ENCODE data around the gene SPINT1. TPM values are rescaled to one million over a fixed set of nuclear protein-coding genes. Genes with fewer than 3 reads are reported as not detected.

SPINT1 gene
- total and polyA plus RNA-seq, 2 of the 13 experiments (the other 11 are each of a cell fraction or from before 2014, with no cell fraction given) = 0.49 to 2.5 TPM

DNA sequence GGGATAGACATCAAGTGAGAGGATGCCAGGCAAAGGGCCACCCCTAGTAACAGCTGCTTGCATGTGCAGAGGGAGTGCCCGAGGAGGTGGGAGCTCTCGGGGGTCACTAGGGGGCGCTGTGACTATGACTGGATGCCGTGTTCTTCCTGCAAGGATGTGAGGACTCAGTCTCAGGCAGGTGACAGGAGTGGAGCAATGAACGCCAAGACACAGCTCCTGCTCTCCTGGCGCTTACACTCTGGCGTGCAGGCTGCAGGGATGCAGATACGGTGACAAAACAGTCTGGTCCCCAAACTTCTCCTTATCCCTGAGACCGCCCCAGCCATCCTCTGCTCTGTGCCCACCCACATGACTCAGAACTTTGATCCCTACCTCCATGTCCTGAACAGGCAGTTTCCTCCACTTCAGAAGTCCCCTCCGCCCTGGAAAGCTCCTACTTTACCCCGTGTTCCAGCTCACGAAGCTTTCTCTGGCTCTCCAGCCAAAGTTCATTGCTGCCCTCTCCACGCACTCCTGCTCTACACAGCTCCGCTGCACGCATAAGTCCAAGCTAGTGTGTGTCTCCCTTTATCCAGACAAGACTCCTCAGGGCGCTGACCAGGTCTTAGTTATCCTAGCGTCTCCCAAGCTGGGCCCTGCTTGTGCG, 15.5 kb downstream of the SPINT1 start (continued):
- no peak for TF ChIP-seq ZNF451 (CRISPR knock-in tag; IDR thresholded peaks at IDR 0.05)
- TF ChIP-seq CEBPG (CRISPR knock-in tag; IDR thresholded peaks at IDR 0.05) = peak; percentile 8; the same call in 1 of the 2 replicates
- no peak for TF ChIP-seq MXI1 (IDR thresholded peaks at IDR 0.05; ENCODE audit: borderline replicate concordance, low read depth, low read length)
- TF ChIP-seq, protein P1, sequence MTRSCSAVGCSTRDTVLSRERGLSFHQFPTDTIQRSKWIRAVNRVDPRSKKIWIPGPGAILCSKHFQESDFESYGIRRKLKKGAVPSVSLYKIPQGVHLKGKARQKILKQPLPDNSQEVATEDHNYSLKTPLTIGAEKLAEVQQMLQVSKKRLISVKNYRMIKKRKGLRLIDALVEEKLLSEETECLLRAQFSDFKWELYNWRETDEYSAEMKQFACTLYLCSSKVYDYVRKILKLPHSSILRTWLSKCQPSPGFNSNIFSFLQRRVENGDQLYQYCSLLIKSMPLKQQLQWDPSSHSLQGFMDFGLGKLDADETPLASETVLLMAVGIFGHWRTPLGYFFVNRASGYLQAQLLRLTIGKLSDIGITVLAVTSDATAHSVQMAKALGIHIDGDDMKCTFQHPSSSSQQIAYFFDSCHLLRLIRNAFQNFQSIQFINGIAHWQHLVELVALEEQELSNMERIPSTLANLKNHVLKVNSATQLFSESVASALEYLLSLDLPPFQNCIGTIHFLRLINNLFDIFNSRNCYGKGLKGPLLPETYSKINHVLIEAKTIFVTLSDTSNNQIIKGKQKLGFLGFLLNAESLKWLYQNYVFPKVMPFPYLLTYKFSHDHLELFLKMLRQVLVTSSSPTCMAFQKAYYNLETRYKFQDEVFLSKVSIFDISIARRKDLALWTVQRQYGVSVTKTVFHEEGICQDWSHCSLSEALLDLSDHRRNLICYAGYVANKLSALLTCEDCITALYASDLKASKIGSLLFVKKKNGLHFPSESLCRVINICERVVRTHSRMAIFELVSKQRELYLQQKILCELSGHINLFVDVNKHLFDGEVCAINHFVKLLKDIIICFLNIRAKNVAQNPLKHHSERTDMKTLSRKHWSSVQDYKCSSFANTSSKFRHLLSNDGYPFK (CRISPR knock-in tag; IDR thresholded peaks at IDR 0.05; ENCODE audit: borderline replicate concordance) = no peak
- TF ChIP-seq ZFP37 (CRISPR knock-in tag; IDR thresholded peaks at IDR 0.05; ENCODE audit: borderline replicate concordance) = no peak
- TF ChIP-seq ZNF33A (CRISPR knock-in tag; IDR thresholded peaks at IDR 0.05; ENCODE audit: borderline replicate concordance) = no peak
- TF ChIP-seq, protein P2, sequence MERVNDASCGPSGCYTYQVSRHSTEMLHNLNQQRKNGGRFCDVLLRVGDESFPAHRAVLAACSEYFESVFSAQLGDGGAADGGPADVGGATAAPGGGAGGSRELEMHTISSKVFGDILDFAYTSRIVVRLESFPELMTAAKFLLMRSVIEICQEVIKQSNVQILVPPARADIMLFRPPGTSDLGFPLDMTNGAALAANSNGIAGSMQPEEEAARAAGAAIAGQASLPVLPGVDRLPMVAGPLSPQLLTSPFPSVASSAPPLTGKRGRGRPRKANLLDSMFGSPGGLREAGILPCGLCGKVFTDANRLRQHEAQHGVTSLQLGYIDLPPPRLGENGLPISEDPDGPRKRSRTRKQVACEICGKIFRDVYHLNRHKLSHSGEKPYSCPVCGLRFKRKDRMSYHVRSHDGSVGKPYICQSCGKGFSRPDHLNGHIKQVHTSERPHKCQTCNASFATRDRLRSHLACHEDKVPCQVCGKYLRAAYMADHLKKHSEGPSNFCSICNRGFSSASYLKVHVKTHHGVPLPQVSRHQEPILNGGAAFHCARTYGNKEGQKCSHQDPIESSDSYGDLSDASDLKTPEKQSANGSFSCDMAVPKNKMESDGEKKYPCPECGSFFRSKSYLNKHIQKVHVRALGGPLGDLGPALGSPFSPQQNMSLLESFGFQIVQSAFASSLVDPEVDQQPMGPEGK (CRISPR knock-in tag; IDR thresholded peaks at IDR 0.05) = 0 out of 2 replicates have a peak, but pooled peaks have one; percentile 28
- TF ChIP-seq ZBTB8A (CRISPR knock-in tag; IDR thresholded peaks at IDR 0.05; ENCODE audit: borderline replicate concordance, low read depth) = no peak
- no peak for TF ChIP-seq GTF3A (CRISPR knock-in tag; conservative IDR thresholded peaks at IDR 0.05)
- no peak for TF ChIP-seq ATF1 (CRISPR knock-in tag; IDR thresholded peaks at IDR 0.05)
- no peak for TF ChIP-seq ZNF619 (CRISPR knock-in tag; IDR thresholded peaks at IDR 0.05)
- TF ChIP-seq, protein P3, sequence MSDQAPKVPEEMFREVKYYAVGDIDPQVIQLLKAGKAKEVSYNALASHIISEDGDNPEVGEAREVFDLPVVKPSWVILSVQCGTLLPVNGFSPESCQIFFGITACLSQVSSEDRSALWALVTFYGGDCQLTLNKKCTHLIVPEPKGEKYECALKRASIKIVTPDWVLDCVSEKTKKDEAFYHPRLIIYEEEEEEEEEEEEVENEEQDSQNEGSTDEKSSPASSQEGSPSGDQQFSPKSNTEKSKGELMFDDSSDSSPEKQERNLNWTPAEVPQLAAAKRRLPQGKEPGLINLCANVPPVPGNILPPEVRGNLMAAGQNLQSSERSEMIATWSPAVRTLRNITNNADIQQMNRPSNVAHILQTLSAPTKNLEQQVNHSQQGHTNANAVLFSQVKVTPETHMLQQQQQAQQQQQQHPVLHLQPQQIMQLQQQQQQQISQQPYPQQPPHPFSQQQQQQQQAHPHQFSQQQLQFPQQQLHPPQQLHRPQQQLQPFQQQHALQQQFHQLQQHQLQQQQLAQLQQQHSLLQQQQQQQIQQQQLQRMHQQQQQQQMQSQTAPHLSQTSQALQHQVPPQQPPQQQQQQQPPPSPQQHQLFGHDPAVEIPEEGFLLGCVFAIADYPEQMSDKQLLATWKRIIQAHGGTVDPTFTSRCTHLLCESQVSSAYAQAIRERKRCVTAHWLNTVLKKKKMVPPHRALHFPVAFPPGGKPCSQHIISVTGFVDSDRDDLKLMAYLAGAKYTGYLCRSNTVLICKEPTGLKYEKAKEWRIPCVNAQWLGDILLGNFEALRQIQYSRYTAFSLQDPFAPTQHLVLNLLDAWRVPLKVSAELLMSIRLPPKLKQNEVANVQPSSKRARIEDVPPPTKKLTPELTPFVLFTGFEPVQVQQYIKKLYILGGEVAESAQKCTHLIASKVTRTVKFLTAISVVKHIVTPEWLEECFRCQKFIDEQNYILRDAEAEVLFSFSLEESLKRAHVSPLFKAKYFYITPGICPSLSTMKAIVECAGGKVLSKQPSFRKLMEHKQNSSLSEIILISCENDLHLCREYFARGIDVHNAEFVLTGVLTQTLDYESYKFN (CRISPR knock-in tag; conservative IDR thresholded peaks at IDR 0.05) = 0 out of 2 replicates have a peak, but pooled peaks have one; percentile 13
- no peak for TF ChIP-seq ZC3H13 (CRISPR knock-in tag; IDR thresholded peaks at IDR 0.05)
- no peak for TF ChIP-seq ELF1 (CRISPR knock-in tag; IDR thresholded peaks at IDR 0.05)
- TF ChIP-seq ZNF446 (CRISPR knock-in tag; IDR thresholded peaks at IDR 0.05) = no peak
- TF ChIP-seq, protein P4, sequence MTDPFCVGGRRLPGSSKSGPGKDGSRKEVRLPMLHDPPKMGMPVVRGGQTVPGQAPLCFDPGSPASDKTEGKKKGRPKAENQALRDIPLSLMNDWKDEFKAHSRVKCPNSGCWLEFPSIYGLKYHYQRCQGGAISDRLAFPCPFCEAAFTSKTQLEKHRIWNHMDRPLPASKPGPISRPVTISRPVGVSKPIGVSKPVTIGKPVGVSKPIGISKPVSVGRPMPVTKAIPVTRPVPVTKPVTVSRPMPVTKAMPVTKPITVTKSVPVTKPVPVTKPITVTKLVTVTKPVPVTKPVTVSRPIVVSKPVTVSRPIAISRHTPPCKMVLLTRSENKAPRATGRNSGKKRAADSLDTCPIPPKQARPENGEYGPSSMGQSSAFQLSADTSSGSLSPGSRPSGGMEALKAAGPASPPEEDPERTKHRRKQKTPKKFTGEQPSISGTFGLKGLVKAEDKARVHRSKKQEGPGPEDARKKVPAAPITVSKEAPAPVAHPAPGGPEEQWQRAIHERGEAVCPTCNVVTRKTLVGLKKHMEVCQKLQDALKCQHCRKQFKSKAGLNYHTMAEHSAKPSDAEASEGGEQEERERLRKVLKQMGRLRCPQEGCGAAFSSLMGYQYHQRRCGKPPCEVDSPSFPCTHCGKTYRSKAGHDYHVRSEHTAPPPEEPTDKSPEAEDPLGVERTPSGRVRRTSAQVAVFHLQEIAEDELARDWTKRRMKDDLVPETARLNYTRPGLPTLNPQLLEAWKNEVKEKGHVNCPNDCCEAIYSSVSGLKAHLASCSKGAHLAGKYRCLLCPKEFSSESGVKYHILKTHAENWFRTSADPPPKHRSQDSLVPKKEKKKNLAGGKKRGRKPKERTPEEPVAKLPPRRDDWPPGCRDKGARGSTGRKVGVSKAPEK (CRISPR knock-in tag; IDR thresholded peaks at IDR 0.05; ENCODE audit: borderline replicate concordance) = no peak
